ENCODE measurements around the gene JAM2.
"Not testable (repeated sequence)": the region's sequence is repeated elsewhere in the genome, so short reads cannot be mapped to it uniquely, and the experiment has no call there.

Gene JAM2, protein sequence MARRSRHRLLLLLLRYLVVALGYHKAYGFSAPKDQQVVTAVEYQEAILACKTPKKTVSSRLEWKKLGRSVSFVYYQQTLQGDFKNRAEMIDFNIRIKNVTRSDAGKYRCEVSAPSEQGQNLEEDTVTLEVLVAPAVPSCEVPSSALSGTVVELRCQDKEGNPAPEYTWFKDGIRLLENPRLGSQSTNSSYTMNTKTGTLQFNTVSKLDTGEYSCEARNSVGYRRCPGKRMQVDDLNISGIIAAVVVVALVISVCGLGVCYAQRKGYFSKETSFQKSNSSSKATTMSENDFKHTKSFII

GRCh38 chr21:25638660-25639550 is at the start of gene JAM2:
Gene JAM2 (plus strand): TSS chr21:25639258. CDS start chr21:25639822, 564 bp downstream.
- DNase-seq, result peak; percentile 9

DNA sequence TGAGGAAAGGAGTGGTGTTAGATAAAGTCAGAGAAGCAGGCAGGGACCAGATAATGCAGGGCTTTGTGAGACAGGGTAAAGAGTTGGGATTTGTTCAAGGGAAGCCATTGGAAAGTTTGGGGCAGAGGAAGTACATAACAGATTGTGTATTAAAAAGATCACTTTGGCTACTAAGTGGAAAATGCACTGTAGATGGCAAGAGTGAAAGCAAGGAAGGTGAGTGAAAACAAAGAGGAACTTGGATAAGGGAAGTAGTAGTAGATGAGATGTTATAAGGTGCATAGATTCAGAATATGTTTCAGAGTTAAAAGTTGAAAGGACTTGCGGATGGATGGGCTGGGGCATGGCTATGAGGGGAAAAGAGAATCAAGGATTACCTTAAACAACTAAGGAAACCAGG is 49.2 kb upstream of the JAM2 start:
- no peak for DNase-seq

DNA sequence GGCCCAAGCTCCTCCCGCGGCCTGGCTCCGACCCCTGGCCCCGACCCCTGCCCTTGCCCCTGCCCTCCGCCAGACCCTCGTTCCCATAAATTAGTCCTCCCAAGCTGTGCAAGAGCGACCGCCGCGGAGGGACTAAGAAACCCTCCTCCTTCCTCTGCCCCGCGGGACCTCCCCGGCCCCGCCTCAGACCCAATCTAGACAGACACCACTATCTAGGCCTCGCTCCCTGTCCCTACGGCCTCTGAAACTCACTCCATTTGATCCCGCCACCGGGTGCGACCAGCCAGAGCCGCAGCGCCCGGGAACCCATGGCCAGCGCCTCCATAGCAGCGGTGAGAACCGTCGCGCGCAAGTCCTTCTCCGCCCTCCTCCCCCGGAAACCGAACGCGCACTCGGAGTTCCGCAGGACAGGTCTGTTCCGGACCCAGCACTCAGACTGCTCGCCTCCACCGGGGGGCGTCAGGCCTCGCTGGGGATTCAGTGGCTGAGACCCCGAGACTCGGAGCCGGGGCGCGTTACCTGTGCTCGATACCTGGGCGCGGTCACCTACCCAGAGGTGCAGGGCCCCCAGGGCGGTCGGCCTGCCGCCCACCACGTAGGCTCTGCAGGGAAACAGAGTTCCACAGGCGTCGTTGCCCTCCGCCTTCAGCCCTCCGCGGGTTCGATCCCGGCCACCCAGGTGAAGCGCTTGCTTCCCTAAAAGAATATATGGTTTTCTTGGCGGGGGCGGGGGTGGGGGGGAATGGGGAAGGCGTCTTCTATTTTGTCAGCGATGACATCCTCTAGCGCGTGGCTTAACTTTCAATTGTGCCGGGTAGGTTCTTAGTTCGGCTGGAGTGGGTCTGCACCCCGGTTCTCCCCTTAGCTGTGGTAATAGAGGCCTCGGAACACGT is 31.7 kb upstream of the JAM2 start, which contains the start of gene MRPL39:
Gene MRPL39, minus strand, starts transcription at position 331 of the 893 bp plus-strand sequence. Its CDS starts 6 bp downstream, at position 325.
- DNase-seq, result peak; percentile 93

- peak; percentile 93 for DNase-seq
Observed at GRCh38 chr21:25608044-25608737, 30.9 kb upstream of the JAM2 start.

DNA sequence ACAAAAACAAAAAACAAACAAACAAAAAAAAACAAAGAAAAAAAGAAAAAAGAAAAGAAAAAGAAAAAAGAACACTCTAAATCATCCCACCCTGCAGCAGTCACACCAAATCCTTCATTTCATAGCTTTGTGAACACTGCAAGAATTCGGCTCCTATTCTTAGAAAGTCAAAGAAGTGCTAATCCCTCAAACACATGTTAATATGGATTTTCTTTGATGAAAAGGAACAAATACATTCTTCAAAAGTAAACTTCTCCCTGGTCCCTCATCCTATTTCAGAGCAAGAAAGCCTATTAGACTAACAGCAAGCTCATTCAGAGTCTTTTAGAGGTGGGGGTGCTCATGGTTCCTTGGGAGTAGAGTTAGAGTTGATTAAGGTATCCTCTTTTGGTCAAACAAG is 24.6 kb upstream of the JAM2 start:
- no peak for DNase-seq

GRCh38 chr21:25615880-25616279 is 23.2 kb upstream of the JAM2 start:
- no peak for DNase-seq

GRCh38 chr21:25619198-25619597 is 19.9 kb upstream of the JAM2 start:
- DNase-seq, result no peak

DNA sequence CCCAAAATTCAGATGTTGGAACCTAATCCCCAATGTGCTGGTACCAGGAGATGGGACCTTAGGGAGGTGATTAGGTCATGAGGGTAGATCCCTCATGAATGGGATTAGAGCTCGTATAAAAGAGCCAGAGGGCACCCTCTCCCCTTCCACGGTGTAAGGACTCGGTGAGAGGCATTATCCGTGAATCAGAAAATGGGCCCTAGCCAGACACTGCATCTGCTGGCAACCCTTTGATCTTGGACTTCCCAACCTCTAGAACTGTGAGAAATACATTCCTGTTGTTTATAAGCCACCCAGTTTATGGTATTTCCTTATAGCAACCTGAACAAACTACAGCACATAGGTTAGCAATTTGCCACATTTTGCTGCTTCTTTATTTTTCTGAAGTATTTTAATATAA is 14.5 kb upstream of the JAM2 start:
- no peak for DNase-seq

- peak; percentile 26 for DNase-seq
Observed at GRCh38 chr21:25625036-25625435, 14.0 kb upstream of the JAM2 start.

- not testable (repeated sequence) for DNase-seq
Observed at GRCh38 chr21:25625776-25626555, 13.1 kb upstream of the JAM2 start.

DNA sequence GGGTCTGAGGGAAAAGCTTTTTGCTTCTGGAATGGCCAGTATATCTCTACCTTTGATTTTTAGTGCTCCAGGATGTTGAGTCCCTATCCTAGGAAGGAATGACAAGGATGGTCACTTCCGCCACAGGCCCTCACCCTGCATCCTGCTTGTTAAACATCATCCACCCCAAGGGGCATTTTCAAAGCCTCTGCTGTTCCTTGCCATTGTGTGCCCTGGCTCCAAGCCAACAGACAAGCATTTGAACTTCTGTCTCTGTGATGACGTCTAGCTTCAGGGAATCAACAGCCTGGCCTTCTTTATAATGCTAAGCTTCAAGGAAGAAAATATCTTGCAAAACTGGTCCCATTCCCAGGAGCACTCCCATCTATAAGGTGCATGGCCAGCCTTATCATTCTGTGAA is 12.3 kb upstream of the JAM2 start:
- no peak for DNase-seq

- no peak for DNase-seq
Observed at GRCh38 chr21:25632296-25632695, 6.8 kb upstream of the JAM2 start.

GRCh38 chr21:25635310-25635709 is 3.7 kb upstream of the JAM2 start:
- no peak for DNase-seq

- DNase-seq, result no peak
Observed at GRCh38 chr21:25636727-25637126, 2.3 kb upstream of the JAM2 start.

DNA sequence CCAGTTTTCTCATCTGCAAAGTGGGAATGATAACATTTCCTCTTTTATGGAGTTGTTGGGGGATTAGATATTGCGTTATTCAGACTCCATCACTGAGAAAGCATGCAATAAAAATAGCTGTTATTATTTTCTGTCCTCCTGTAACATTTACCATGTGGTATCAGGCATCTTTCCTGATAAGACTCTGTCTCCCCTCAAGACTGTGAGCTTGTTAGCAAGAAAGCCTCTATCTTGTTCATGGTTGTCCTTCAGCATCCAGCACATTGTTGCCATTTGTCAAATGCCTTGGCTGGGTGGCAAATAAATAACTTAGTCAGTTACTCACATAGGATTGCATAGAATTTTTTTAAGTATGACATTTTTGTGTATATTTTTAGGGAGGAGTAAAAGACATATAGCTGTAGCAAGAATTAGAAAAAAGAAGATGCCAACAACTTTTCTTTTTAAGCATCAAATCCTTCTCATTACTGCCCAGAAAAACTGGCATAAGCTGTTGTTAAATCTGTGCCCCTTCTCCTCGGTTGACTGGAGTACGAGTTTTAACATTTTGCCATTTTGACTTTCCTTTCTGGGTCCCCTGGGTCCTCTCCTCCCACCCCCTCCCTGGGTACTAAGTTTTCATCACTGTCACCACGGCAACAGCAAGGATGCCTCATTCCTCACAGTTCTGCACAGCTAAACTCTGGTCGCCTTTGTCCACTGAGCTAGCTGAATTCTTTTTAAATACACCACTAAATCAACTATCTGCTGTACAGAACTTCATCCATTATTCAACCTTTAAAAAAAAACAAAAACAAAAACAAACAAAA is 1.0 kb upstream of the JAM2 start:
- DNase-seq, result no peak

DNA sequence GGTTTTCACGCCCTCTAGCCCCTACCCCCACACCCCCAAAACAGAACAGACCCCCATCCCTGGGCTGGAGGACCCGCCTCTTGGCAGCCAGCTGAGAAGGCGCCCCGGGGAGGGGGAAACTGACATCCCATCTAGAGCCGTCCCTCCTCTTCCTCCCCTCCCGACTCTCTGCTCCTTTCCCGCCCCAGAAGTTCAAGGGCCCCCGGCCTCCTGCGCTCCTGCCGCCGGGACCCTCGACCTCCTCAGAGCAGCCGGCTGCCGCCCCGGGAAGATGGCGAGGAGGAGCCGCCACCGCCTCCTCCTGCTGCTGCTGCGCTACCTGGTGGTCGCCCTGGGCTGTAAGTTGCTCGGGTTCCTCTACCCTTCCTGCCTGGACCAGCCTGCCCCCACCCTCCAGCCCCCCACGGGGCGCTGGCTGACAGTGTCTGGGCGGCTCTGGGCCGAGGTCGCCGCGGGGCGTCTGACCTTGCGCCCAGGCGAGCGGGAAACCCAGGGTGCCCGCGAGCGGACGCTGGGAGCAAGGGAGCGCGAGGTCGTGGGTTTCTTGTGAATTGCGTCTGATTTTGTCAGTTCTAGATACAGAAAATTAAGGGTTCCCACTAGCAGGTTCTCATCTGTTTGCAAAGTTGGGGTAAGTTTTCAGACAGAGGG is 618 bp downstream of the JAM2 start:
- DNase-seq, result peak; percentile 18

DNA sequence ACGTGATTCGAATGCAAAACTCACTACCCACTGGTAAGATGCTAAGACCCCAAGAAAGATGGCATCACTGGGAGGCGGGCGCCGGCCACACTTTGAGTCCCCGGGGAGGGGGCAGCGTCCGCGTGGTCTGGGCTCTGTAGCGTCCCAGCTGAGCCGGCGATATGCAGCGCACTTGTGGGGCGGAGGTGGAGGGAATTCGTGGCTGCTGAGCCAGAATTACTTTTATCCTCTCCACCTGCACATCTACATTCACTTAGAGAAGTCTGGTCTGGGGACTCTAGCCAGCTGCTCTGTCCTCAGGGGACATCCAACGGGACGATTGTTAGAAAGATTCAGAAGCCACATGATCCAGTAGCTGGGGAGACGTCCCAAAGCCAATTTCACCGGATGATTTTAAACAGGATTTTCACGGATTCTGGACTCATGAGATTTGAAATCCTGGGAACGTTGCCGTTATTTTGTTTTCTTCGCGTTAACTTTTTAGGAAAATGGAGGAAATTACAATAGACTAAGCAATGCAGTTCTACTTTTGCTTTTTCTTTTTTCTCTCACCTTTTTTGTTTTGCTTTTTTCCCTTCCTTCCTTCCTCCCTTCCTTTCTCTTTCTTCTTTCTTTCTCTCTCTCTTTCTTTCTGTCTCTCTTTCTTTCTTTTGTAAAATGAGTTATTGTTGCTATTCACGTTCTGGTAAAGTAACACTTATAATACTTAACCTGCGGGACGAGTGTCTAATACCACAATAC is 1.3 kb downstream of the JAM2 start:
- peak; percentile 9 for DNase-seq

- no peak for DNase-seq
Observed at GRCh38 chr21:25640943-25641292, 1.9 kb downstream of the JAM2 start.

DNA sequence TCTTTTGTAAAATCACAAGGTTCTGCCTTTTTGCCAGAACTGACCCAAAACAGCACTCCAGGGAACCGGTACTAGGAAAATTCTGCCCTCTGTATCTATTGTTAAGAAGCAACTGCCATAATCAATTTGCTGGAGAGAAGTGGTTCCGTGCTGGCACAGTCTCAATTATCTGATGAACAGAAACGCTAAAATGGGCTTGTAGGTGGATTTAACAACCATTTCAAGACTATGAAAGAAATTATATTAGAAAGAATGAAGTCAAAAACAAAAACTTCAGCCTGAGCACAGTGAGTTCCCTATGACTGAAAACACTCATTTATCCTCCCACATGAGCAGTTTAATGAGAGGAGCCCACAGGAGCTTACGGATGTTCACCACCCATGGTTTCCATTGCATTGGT is 4.4 kb downstream of the JAM2 start:
- DNase-seq, result no peak

Data from hematopoietic multipotent progenitor cell treated with erythropoietin and hydrocortisone succinate and interleukin-3 and kit ligand, for 6 days (in vitro differentiated cells).